ENCODE measurements around the gene EEF1E1. TPM values are rescaled to one million over a fixed set of nuclear protein-coding genes. Genes with fewer than 3 reads are reported as not detected.

Gene EEF1E1
- total RNA-seq, 1 experiment from 2014 or later: 147 TPM

DNA sequence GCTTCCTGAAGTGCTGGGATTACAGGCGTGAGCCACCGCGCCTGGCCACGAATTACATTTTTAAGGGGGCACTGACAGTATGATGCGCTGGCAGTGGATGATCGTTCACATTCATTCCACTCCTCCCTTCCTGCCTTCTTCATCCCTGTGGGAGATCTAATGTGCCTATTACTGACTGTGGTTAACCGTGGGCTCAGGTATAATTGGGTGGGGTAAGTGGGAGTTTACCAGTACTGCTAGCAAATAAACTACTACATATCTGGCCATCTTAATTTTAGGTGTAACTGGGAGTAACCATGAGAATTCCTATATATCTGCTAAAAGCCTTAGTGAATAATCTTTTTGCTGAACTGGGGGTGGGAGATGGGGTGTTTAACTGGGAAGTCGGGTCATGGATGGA is 31.6 kb downstream of the EEF1E1 start:
- no peak overlapping the region for H3K4me3 ChIP-seq (ENCODE audit: low read depth, low read length, poor library complexity, severe bottlenecking)
- TF ChIP-seq EZH2 (IDR thresholded peaks at IDR 0.05; ENCODE audit: borderline replicate concordance, low read depth, low read length, poor library complexity, severe bottlenecking) (no peak), CTCF (conservative IDR thresholded peaks at IDR 0.05; ENCODE audit: low read depth, low read length) (no peak)
- no peak for DNase-seq (ENCODE audit: low spot score)
- BruUV-seq (replicated peaks): no TSS peak
- H3K9me3 ChIP-seq (ENCODE audit: low read depth, low read length, poor library complexity, severe bottlenecking): no peaks in the 10 kb centered on the region
- ChIA-PET POLR2A (ENCODE audit: low non-redundant PET) (no interaction called here), CTCF (no interaction called here)
- no peaks in the 10 kb centered on the region for H3K36me3 ChIP-seq (ENCODE audit: insufficient read depth, low read length, poor library complexity, severe bottlenecking)
- intact Hi-C loops (cut with micrococcal nuclease; ENCODE audit: unreplicated experiment): no loop called here
- no peaks in the 10 kb centered on the region for H3K4me1 ChIP-seq (ENCODE audit: insufficient read depth, low read length, poor library complexity, severe bottlenecking)
- no peak overlapping the region for H3K27ac ChIP-seq (ENCODE audit: low read depth, low read length, poor library complexity, severe bottlenecking)
- no peaks in the 10 kb centered on the region for H3K27me3 ChIP-seq (replicated peaks; ENCODE audit: insufficient read depth, low read depth, low read length, poor library complexity)

- H3K27ac ChIP-seq (ENCODE audit: low read depth, low read length, poor library complexity, severe bottlenecking): no peak overlapping the region
- ChIA-PET CTCF (no interaction called here), POLR2A (ENCODE audit: low non-redundant PET) (no interaction called here)
- TF ChIP-seq CTCF (conservative IDR thresholded peaks at IDR 0.05; ENCODE audit: low read depth, low read length): no peak
- no peak for TF ChIP-seq EZH2 (IDR thresholded peaks at IDR 0.05; ENCODE audit: borderline replicate concordance, low read depth, low read length, poor library complexity, severe bottlenecking)
- BruUV-seq (replicated peaks): no TSS peak
- no peak for DNase-seq (ENCODE audit: low spot score)
- intact Hi-C loops (cut with micrococcal nuclease; ENCODE audit: unreplicated experiment): no loop called here
- no peaks in the 10 kb centered on the region for H3K27me3 ChIP-seq (replicated peaks; ENCODE audit: insufficient read depth, low read depth, low read length, poor library complexity)
- H3K4me3 ChIP-seq (ENCODE audit: low read depth, low read length, poor library complexity, severe bottlenecking): no peak overlapping the region
- peaks cover 5% of the 10 kb centered on the region for H3K4me1 ChIP-seq (ENCODE audit: insufficient read depth, low read length, poor library complexity, severe bottlenecking)
- H3K9me3 ChIP-seq (ENCODE audit: low read depth, low read length, poor library complexity, severe bottlenecking): no peaks in the 10 kb centered on the region
- H3K36me3 ChIP-seq (ENCODE audit: insufficient read depth, low read length, poor library complexity, severe bottlenecking): no peaks in the 10 kb centered on the region
These were observed 32.6 kb downstream of the EEF1E1 start for GRCh38 chr6:8069631-8070284.

GRCh38 chr6:8069151-8069550 is 33.2 kb downstream of the EEF1E1 start:
- ChIA-PET CTCF (no interaction called here), POLR2A (ENCODE audit: low non-redundant PET) (no interaction called here)
- no TSS peak for BruUV-seq (replicated peaks)
- no peaks in the 10 kb centered on the region for H3K36me3 ChIP-seq (ENCODE audit: insufficient read depth, low read length, poor library complexity, severe bottlenecking)
- H3K9me3 ChIP-seq (ENCODE audit: low read depth, low read length, poor library complexity, severe bottlenecking): no peaks in the 10 kb centered on the region
- intact Hi-C loops (cut with micrococcal nuclease; ENCODE audit: unreplicated experiment): no loop called here
- H3K4me1 ChIP-seq (ENCODE audit: insufficient read depth, low read length, poor library complexity, severe bottlenecking): peaks cover 8% of the 10 kb centered on the region
- H3K27ac ChIP-seq (ENCODE audit: low read depth, low read length, poor library complexity, severe bottlenecking): no peak overlapping the region
- DNase-seq (ENCODE audit: low spot score): no peak
- TF ChIP-seq EZH2 (IDR thresholded peaks at IDR 0.05; ENCODE audit: borderline replicate concordance, low read depth, low read length, poor library complexity, severe bottlenecking) (no peak), CTCF (conservative IDR thresholded peaks at IDR 0.05; ENCODE audit: low read depth, low read length) (no peak)
- H3K27me3 ChIP-seq (replicated peaks; ENCODE audit: insufficient read depth, low read depth, low read length, poor library complexity): no peaks in the 10 kb centered on the region
- H3K4me3 ChIP-seq (ENCODE audit: low read depth, low read length, poor library complexity, severe bottlenecking): no peak overlapping the region
